ENCODE measurements around the gene CTNNA1. TPM values are rescaled to one million over a fixed set of nuclear protein-coding genes. Genes with fewer than 3 reads are reported as not detected.

CTNNA1 gene
- total RNA-seq, 4 donors from 2014 or later = 239 to 305 (median 277) TPM

- TF ChIP-seq, protein P1, sequence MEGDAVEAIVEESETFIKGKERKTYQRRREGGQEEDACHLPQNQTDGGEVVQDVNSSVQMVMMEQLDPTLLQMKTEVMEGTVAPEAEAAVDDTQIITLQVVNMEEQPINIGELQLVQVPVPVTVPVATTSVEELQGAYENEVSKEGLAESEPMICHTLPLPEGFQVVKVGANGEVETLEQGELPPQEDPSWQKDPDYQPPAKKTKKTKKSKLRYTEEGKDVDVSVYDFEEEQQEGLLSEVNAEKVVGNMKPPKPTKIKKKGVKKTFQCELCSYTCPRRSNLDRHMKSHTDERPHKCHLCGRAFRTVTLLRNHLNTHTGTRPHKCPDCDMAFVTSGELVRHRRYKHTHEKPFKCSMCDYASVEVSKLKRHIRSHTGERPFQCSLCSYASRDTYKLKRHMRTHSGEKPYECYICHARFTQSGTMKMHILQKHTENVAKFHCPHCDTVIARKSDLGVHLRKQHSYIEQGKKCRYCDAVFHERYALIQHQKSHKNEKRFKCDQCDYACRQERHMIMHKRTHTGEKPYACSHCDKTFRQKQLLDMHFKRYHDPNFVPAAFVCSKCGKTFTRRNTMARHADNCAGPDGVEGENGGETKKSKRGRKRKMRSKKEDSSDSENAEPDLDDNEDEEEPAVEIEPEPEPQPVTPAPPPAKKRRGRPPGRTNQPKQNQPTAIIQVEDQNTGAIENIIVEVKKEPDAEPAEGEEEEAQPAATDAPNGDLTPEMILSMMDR (IDR thresholded peaks at IDR 0.05; ENCODE audit: low read depth) = no peak
Observed at GRCh38 chr5:138874241-138874640, 121.0 kb downstream of the CTNNA1 start.

GRCh38 chr5:138874771-138875551 lies 121.7 kb downstream of the CTNNA1 start, which contains the start of gene LRRTM2:
TSS of gene LRRTM2 (minus strand) at chr5:138875335. CDS start at chr5:138874911, 424 bp downstream.
- TF ChIP-seq, protein P1 (IDR thresholded peaks at IDR 0.05; ENCODE audit: low read depth) = no peak

DNA sequence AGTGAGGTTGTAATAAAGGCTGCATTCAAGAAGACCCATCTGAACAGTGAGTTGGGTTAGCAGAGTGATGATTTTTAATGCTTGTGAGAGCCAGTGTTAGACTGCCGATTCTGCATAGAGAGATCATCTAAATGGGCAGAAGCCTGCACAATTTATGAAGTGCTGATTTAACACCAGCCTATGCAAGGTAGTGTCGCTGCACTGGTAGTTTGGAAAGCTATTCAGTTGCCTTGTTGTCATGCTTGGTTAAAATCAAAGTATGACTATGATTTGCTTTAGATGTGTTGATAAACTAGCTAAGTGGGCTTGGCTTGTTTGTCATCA lies 122.3 kb downstream of the CTNNA1 start:
- TF ChIP-seq, protein P1 (IDR thresholded peaks at IDR 0.05; ENCODE audit: low read depth) = no peak

DNA sequence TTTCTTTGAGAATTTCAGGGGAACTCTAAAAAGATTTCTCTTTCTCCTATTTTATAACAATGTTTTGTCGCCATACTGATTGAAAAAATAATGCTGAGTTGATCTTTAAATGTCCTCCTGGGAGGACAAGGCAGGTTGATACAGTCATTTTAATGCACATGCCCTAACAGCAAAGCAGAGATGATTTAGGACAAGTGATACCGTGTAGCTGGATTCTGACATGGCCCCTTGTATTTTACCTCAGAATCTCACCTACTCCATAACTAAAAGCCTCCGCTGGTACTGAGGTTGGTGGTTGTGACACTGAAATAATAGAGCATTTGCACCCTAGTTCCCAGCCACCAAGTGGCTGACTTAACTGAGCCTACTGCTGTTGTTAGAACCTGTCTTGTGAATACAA lies 122.7 kb downstream of the CTNNA1 start:
- TF ChIP-seq, protein P1 (IDR thresholded peaks at IDR 0.05; ENCODE audit: low read depth) = no peak

DNA sequence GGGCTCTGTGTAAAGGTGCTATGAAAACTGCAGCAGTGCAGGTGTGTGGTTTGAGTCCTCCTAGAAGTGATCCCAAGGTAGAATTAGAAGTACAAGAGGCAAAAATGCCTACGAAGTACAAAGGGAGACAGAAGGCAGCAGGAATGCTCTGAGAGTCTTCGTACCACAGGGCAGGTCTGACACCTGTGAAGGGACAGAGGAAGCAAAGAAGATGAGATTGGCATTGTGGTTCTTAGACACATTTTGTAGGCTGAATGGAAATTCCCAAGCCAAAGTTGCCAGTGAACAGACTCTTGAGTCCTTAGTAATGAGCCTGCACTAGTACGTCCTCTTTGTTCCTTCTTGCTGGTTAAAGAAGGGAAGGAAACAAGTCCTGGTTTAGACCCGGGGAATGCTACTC lies 123.6 kb downstream of the CTNNA1 start:
- TF ChIP-seq, protein P1 (IDR thresholded peaks at IDR 0.05; ENCODE audit: low read depth) = no peak

DNA sequence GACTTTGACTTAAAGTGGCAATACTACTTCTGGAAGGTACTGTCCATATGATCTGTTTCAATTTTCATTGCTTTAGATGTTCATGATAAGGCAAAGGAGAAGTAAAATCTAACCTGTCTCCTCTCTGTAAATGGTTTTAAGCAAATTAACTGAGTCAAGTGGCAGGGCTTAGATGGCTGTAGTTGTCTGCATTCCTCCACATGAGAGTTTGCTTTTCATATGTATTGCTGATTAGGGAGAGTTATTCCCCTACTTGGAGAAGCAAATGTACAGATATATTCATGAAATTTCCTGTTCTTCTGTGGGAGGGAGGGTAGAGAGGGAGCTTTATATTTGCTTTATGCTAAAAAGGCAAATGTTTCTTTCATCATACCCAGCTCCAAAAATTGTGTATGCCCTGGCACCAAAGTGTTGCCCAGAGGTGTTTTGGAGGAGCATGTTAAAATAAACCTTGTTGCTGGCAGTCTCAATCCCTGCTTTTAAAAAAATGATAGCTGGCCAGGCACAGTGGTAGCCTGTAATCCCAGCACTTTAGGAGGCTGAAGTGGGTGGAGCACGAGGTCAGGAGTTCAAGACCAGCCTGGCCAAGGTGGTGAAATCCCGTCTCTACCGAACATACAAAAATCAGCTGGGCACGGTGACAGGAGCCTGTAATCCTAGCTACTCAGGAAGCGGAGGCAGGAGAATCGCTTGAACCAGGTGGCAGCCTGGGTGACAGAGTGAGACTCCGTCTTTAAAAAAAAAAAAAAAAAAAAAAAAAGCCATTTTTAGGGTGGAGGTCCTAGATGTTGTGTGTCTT lies 125.4 kb downstream of the CTNNA1 start:
- TF ChIP-seq, protein P1 (IDR thresholded peaks at IDR 0.05; ENCODE audit: low read depth) = no peak

DNA sequence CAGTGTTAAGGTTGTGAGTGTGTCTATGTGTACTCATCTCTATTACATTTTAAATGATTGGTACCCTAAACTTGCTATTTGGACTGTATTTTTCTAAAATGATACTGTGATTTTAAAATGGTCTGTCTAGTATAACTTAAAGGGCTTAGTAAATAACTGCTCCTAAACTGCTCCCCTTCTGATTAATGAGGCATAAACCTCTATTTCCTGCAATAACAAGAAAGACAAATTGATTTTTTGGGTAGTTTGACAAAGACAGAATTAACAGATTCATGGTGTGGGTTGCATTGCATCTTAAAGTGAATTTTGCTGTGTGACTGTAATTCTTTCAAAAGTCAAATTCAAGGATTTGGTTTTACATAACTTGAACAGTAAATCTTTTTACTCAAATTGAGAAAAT lies 130.0 kb downstream of the CTNNA1 start:
- TF ChIP-seq, protein P1 (IDR thresholded peaks at IDR 0.05; ENCODE audit: low read depth) = no peak
